H1 (cell line): Measurements from ENCODE around the gene GDF15. TPM values are rescaled to one million over a fixed set of nuclear protein-coding genes. Genes with fewer than 3 reads are reported as not detected.

Experiments
- CTCF ChIA-PET: fragments of 300-600 bp; sonication (Branson Sonifier 250); formaldehyde crosslinking; loops from one replicate; lab custom pipeline; 2021; ENCODE audit not compliant: partially characterized antibody; lab: Charles Lee
- POLR2A ChIA-PET: fragments of 300-600 bp; sonication (Branson Sonifier 250); formaldehyde crosslinking; loops from one replicate; lab custom pipeline; 2021; ENCODE audit warnings: inconsistent platforms; ENCODE audit not compliant: partially characterized antibody; lab: Charles Lee
- DNase-seq, 2 experiments: peaks; one replicate each; pipeline versions ENCODE4 v3.0.0 to v3.0.0-alpha.2; 2010 to 2022; ENCODE audit warnings: low spot score in 2 of 2, low read depth in 1 of 2, mixed read lengths in 1 of 2
- FAIRE-seq: peaks from 2 replicates; lab custom pipeline; 2011; peaks lifted over from hg19 to GRCh38; lab: Jason Lieb, UNC
- H2AFZ ChIP-seq: 2 replicates; pipeline ENCODE4 v1.8.1; 2012; ENCODE audit warnings: low read length, inconsistent platforms
- H2AK5ac ChIP-seq: 2 replicates; pipeline ENCODE4 v1.6.1; 2013; ENCODE audit warnings: low read depth, low read length
- H2BK120ac ChIP-seq: replicated peaks from 2 replicates; pipeline ENCODE3; 2013; ENCODE audit warnings: low read depth, low read length, inconsistent platforms
- H2BK12ac ChIP-seq: 2 replicates; pipeline ENCODE4 v1.6.1; 2013; ENCODE audit warnings: low read depth, low read length
- H2BK15ac ChIP-seq: 2 replicates; pipeline ENCODE4 v1.6.1; 2013; ENCODE audit warnings: low read length
- H2BK20ac ChIP-seq: 2 replicates; pipeline ENCODE4 v1.6.1; 2013; ENCODE audit warnings: low read length
- H2BK5ac ChIP-seq: 2 replicates; pipeline ENCODE4 v1.6.1; 2013; ENCODE audit warnings: low read depth, low read length
- H3K14ac ChIP-seq: 2 replicates; pipeline ENCODE4 v1.6.1; 2013; ENCODE audit warnings: inconsistent platforms; ENCODE audit not compliant: insufficient read length
- H3K18ac ChIP-seq: 2 replicates; pipeline ENCODE4 v1.6.1; 2013; ENCODE audit warnings: low read length; ENCODE audit errors: extremely low read depth
- H3K23ac ChIP-seq: 2 replicates; pipeline ENCODE4 v1.6.1; 2013; ENCODE audit warnings: inconsistent platforms; ENCODE audit not compliant: insufficient read length
- H3K23me2 ChIP-seq: 2 replicates; pipeline ENCODE4 v1.6.1; 2013; ENCODE audit warnings: low read depth, low read length
- H3K27ac ChIP-seq: 2 replicates; pipeline ENCODE4 v1.6.1; 2011; ENCODE audit warnings: low read depth, low read length, inconsistent platforms
- H3K27me3 ChIP-seq, 4 experiments: replicated peaks in 1 of 4; 1 replicate in 1 of 4; 2 replicates in 3 of 4; pipeline versions ENCODE4 v1.6.1 to v1.8.1; 2011 to 2013; ENCODE audit warnings: low read length in 3 of 4, mild to moderate bottlenecking in 3 of 4, inconsistent platforms in 2 of 4, mixed read lengths in 2 of 4, moderate library complexity in 1 of 4; ENCODE audit not compliant: control insufficient read depth in 3 of 4, insufficient read depth in 3 of 4; ENCODE audit errors: extremely low read depth in 1 of 4
- H3K36me3 ChIP-seq, 4 experiments: 2 replicates each; pipeline versions ENCODE4 v1.6.1 to v1.8.1; 2011 to 2013; ENCODE audit warnings: mild to moderate bottlenecking in 4 of 4, low read length in 3 of 4, moderate library complexity in 2 of 4, control low read depth in 1 of 4, inconsistent platforms in 1 of 4; ENCODE audit not compliant: insufficient read depth in 4 of 4, control insufficient read depth in 2 of 4
- H3K4ac ChIP-seq: replicated peaks from 2 replicates; pipeline ENCODE3; 2013; ENCODE audit warnings: low read length, low read depth, mixed read lengths, inconsistent platforms; ENCODE audit not compliant: insufficient read length
- H3K4me1 ChIP-seq, 4 experiments: replicated peaks in 1 of 4; 1 replicate in 1 of 4; 2 replicates in 3 of 4; pipeline versions ENCODE4 v1.6.1 to v1.8.1; 2011 to 2013; ENCODE audit warnings: low read length in 3 of 4, inconsistent platforms in 2 of 4, mixed read lengths in 1 of 4; ENCODE audit not compliant: insufficient read depth in 4 of 4, control insufficient read depth in 3 of 4
- H3K4me2 ChIP-seq, 2 experiments: 2 replicates each; pipeline versions ENCODE4 v1.6.1 to v1.8.1; 2011 to 2013; ENCODE audit warnings: low read depth in 2 of 2, low read length in 2 of 2, control low read depth in 1 of 2, inconsistent platforms in 1 of 2, mild to moderate bottlenecking in 1 of 2; ENCODE audit not compliant: insufficient read depth in 1 of 2
- H3K4me3 ChIP-seq, 4 experiments: fragments of 200-600, 300-600 bp in 1 of 4; sonication (generic), shearing (Covaris generic), sonication (Bioruptor Twin) in 1 of 4; 2 replicates each; pipeline versions ENCODE4 v1.5.1 to v1.8.1; 2011 to 2016; ENCODE audit warnings: low read length in 4 of 4, low read depth in 3 of 4, control low read depth in 2 of 4, inconsistent platforms in 2 of 4, mild to moderate bottlenecking in 2 of 4, mixed read lengths in 1 of 4, moderate library complexity in 1 of 4; ENCODE audit not compliant: insufficient read depth in 2 of 4; ENCODE audit errors: extremely low read depth in 1 of 4
- H3K56ac ChIP-seq: replicated peaks from 2 replicates; pipeline ENCODE3; 2013; ENCODE audit warnings: low read depth, mild to moderate bottlenecking, mixed read lengths, low read length, inconsistent platforms; ENCODE audit not compliant: insufficient read length
- H3K79me1 ChIP-seq: 2 replicates; pipeline ENCODE4 v1.6.1; 2013; ENCODE audit warnings: low read depth, low read length, control low read depth
- H3K79me2 ChIP-seq, 2 experiments: 2 replicates each; pipeline versions ENCODE4 v1.6.1 to v1.8.1; 2012 to 2013; ENCODE audit warnings: low read length in 2 of 2, mild to moderate bottlenecking in 2 of 2, inconsistent platforms in 1 of 2; ENCODE audit not compliant: insufficient read depth in 2 of 2, control insufficient read depth in 1 of 2
- H3K9ac ChIP-seq, 4 experiments: replicated peaks in 1 of 4; 1 replicate in 1 of 4; 2 replicates in 3 of 4; pipeline versions ENCODE4 v1.6.1 to v1.8.1; 2011 to 2013; ENCODE audit warnings: low read depth in 3 of 4, low read length in 3 of 4, control low read depth in 2 of 4, mild to moderate bottlenecking in 2 of 4, moderate library complexity in 2 of 4, inconsistent platforms in 1 of 4; ENCODE audit errors: extremely low read depth in 1 of 4
- H3K9me3 ChIP-seq, 2 experiments: 2 replicates each; pipeline versions ENCODE4 v1.6.1 to v1.8.1; 2012 to 2013; ENCODE audit warnings: mild to moderate bottlenecking in 2 of 2, moderate library complexity in 2 of 2, control low read depth in 1 of 2, inconsistent platforms in 1 of 2, low read depth in 1 of 2, low read length in 1 of 2, mixed read lengths in 1 of 2; ENCODE audit not compliant: insufficient read depth in 2 of 2
- H4K20me1 ChIP-seq, 2 experiments: replicated peaks in 1 of 2; 2 replicates each; pipeline versions ENCODE3 to v1.8.1; 2011 to 2013; ENCODE audit warnings: inconsistent platforms in 2 of 2, low read length in 2 of 2, mild to moderate bottlenecking in 1 of 2; ENCODE audit not compliant: insufficient read depth in 2 of 2, control insufficient read depth in 1 of 2
- H4K5ac ChIP-seq: 2 replicates; pipeline ENCODE4 v1.6.1; 2013; ENCODE audit warnings: low read length, low read depth, mixed read lengths, inconsistent platforms; ENCODE audit not compliant: insufficient read length
- H4K8ac ChIP-seq: 2 replicates; pipeline ENCODE4 v1.8.0; 2013; ENCODE audit warnings: mild to moderate bottlenecking, moderate library complexity, low read length, inconsistent platforms; ENCODE audit not compliant: insufficient read depth; ENCODE audit errors: extremely low read depth
- H4K91ac ChIP-seq: replicated peaks from 2 replicates; pipeline ENCODE3; 2013; ENCODE audit warnings: low read length, mixed read lengths, inconsistent platforms; ENCODE audit not compliant: insufficient read length
- CHD2 ChIP-seq: IDR thresholded peaks from 2 replicates; pipeline ENCODE4 v1.6.1; 2012; ENCODE audit warnings: low read length, improper control_type of control experiment
- PHF8 ChIP-seq: fragments of 200-600 bp; sonication (generic); conservative IDR thresholded peaks from 2 replicates; pipeline ENCODE4 v1.7.1; 2012; ENCODE audit warnings: low read depth, mild to moderate bottlenecking, inconsistent platforms, low read length, moderate library complexity
- POLR2AphosphoS5 ChIP-seq: IDR thresholded peaks from 2 replicates; pipeline ENCODE4 v1.6.1; 2011; ENCODE audit warnings: low read depth, low read length
- RNF2 ChIP-seq: fragments of 200-900, 300-1000 bp; sonication (generic); IDR thresholded peaks from 2 replicates; pipeline ENCODE4 v1.7.1; 2016; ENCODE audit warnings: borderline replicate concordance, low read depth, mild to moderate bottlenecking, antibody characterized with exemption, low read length; ENCODE audit not compliant: poor library complexity, severe bottlenecking; ENCODE audit errors: missing control alignments
- SAP30 ChIP-seq: fragments of 300-600 bp; sonication (generic); IDR thresholded peaks from 2 replicates; pipeline ENCODE4 v1.7.1; 2012; ENCODE audit warnings: low read length, moderate library complexity, mild to moderate bottlenecking, inconsistent platforms; ENCODE audit not compliant: insufficient read depth, insufficient replicate concordance
- SIX5 ChIP-seq: IDR thresholded peaks from 2 replicates; pipeline ENCODE4 v1.6.1; 2011; ENCODE audit warnings: mild to moderate bottlenecking, low read depth, low read length
- SUZ12 ChIP-seq: fragments of 200-600 bp; sonication (generic); IDR thresholded peaks from 2 replicates; pipeline ENCODE4 v1.6.1; 2012; ENCODE audit warnings: mild to moderate bottlenecking, inconsistent platforms, low read length, moderate library complexity, mixed read lengths
- TCF12 ChIP-seq: IDR thresholded peaks from 2 replicates; pipeline ENCODE4 v1.6.1; 2011; ENCODE audit warnings: low read depth, mild to moderate bottlenecking, low read length
- WGBS, 2 experiments: shearing (Covaris generic) in 1 of 2; methylation state at CpG; one replicate each; pipeline versions ENCODE4 v1.1.6 to v1.1.7; 2013 to 2015; ENCODE audit warnings: low lambda C conversion rate in 2 of 2, mixed read lengths in 2 of 2, inconsistent platforms in 1 of 2, low coverage in 1 of 2, missing lambda C conversion rate in 1 of 2; ENCODE audit not compliant: insufficient replicate concordance in 2 of 2, insufficient coverage in 1 of 2, insufficient read length in 1 of 2; ENCODE audit errors: extremely low coverage in 1 of 2, missing lambda C conversion rate in 1 of 2; 5-methylcytosine and 5-hydroxymethylcytosine counted together
- polyA plus RNA-seq, 7 experiments: library from polyadenylated mRNA; depleted of rRNA in 3 of 7; stranded (reverse) in 5 of 7; unstranded in 2 of 7; fragments of >200 nt in 5 of 7; fragments of 200-250 nt in 2 of 7; gene quantifications; 1 replicate in 5 of 7; 2 replicates in 1 of 7; 4 replicates in 1 of 7; pipeline versions ENCODE4 v1.2.1 to v1.2.3, GENCODE V29; 2011 to 2013; ENCODE audit warnings: missing spikeins in 2 of 7, mixed read lengths in 2 of 7
- total RNA-seq: library from RNA; stranded (reverse); fragmentation: NEBNext Ultra II Directional; extraction: Animal tissue kit (Norgen Biotek cat#: 25700); gene quantifications from 2 replicates; pipeline ENCODE4 v1.2.1, GENCODE V29; 2021
- TF ChIP-seq, protein P1 (sequence below): IDR thresholded peaks from 2 replicates; pipeline ENCODE4 v1.6.1; 2012; ENCODE audit warnings: inconsistent platforms
- TF ChIP-seq, protein P2 (sequence below): IDR thresholded peaks from 2 replicates; pipeline ENCODE4 v1.6.1; 2011; ENCODE audit warnings: low read length, improper control_type of control experiment

The GDF15 gene
- total and polyA plus RNA-seq, 2 of the 8 experiments (the other 6 are each of a cell fraction or from before 2014, with no cell fraction given): 4.1 to 8.5 TPM

DNA sequence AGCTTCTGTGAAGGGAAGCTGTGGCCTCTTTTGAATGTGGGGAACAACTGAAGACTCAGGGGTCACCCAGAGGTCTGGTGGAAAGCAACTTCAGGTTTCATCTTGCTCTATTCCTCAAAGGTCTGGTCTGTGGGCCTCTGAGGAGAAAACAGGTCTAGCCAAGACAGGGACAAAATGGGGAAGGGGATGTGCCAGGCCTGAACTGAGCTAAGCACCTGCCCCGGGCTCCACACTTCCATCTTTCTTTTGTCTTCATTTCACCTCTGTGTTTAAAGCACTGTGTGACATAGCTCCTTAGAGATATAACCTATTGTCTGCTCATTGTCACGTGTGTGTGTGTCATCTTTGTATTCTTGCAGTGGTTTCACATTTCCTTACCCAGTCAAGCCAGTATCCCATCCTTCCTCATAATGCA, 19.9 kb upstream of the GDF15 start:
- H3K9me3 ChIP-seq: no peaks in the 10 kb centered on the region
- no peak overlapping the region for H2AFZ ChIP-seq
- peak overlapping the region; percentile 70 for H2AK5ac ChIP-seq
- no peaks in the 10 kb centered on the region for H3K79me2 ChIP-seq
- FAIRE-seq: no peak
- H3K4me1 ChIP-seq: peaks cover 1 to 14% (median 8%) of the 10 kb centered on the region in 4 experiments; a peak in 5 of 7 replicates
- peak overlapping the region; percentile 86; the same call in 1 of the 2 replicates for H2BK20ac ChIP-seq
- H3K14ac ChIP-seq: no peak overlapping the region
- CTCF ChIA-PET: interaction anchor here (0.9 to 4.7 kb wide), 9 partner anchors 8 to 61 kb away, joined by 3 to 27 read pairs (median 6); partner anchors contain the start of genes GDF15 and SSBP4
- H4K5ac ChIP-seq: peak overlapping the region; percentile 16
- H2BK15ac ChIP-seq: peak overlapping the region; percentile 53; the same call in 1 of the 2 replicates
- peak overlapping the region; percentile 96 for H2BK120ac ChIP-seq
- H3K56ac ChIP-seq: no peak overlapping the region
- H3K79me1 ChIP-seq: no peaks in the 10 kb centered on the region
- no peak for DNase-seq
- no peak overlapping the region; the same call in 1 of the 2 replicates for H3K18ac ChIP-seq
- H3K4me3 ChIP-seq: no peak overlapping the region
- WGBS, 2 experiments: 98% methylated on average over 2 of the region's 2 CpGs; no CpG with 5 or more reads in 1 of the 2 experiments
- H3K27ac ChIP-seq: no peak overlapping the region
- no peaks in the 10 kb centered on the region for H4K20me1 ChIP-seq
- H3K9ac ChIP-seq: no peak overlapping the region
- peaks cover 0 to 4% (median 2%) of the 10 kb centered on the region in 4 experiments; a peak in 2 of 8 replicates for H3K36me3 ChIP-seq
- peak overlapping the region; percentile 87 for H3K4ac ChIP-seq
- H2BK5ac ChIP-seq: peak overlapping the region; percentile 89
- H3K4me2 ChIP-seq: no peak overlapping the region
- no peak overlapping the region for H3K23ac ChIP-seq
- H3K23me2 ChIP-seq: no peaks in the 10 kb centered on the region
- H3K27me3 ChIP-seq: no peaks in the 10 kb centered on the region
- peak overlapping the region; percentile 95 for H2BK12ac ChIP-seq
- peak overlapping the region; percentile 62 for H4K8ac ChIP-seq
- POLR2A ChIA-PET: interaction anchor here (1.2 to 4.0 kb wide), 4 partner anchors 9 to 85 kb away, joined by 3 to 20 read pairs (median 10); partner anchors contain the start of gene JUND
- H4K91ac ChIP-seq: peak overlapping the region; percentile 95
- TF ChIP-seq, protein P1, sequence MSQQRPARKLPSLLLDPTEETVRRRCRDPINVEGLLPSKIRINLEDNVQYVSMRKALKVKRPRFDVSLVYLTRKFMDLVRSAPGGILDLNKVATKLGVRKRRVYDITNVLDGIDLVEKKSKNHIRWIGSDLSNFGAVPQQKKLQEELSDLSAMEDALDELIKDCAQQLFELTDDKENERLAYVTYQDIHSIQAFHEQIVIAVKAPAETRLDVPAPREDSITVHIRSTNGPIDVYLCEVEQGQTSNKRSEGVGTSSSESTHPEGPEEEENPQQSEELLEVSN: no peak
- TF ChIP-seq SIX5 (no peak), SAP30 (no peak), PHF8 (no peak), SUZ12 (no peak), TCF12 (no peak), POLR2AphosphoS5 (no peak), RNF2 (no peak), CHD2 (no peak)
- TF ChIP-seq, protein P2, sequence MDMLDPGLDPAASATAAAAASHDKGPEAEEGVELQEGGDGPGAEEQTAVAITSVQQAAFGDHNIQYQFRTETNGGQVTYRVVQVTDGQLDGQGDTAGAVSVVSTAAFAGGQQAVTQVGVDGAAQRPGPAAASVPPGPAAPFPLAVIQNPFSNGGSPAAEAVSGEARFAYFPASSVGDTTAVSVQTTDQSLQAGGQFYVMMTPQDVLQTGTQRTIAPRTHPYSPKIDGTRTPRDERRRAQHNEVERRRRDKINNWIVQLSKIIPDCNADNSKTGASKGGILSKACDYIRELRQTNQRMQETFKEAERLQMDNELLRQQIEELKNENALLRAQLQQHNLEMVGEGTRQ: no peak
